GM12872 (cell line): ENCODE results near the gene ZNF408.

ENCODE experiments used
- TF ChIP-seq, protein P1 (sequence below): IDR thresholded peaks from 3 replicates; pipeline ENCODE4 v1.5.1; 2011; ENCODE audit warnings: low read depth, mild to moderate bottlenecking, low read length, moderate library complexity; ENCODE audit not compliant: insufficient read depth

The ZNF408 gene

GRCh38 chr11:46694607-46695006, 6.2 kb upstream of the ZNF408 start:
- TF ChIP-seq, protein P1, sequence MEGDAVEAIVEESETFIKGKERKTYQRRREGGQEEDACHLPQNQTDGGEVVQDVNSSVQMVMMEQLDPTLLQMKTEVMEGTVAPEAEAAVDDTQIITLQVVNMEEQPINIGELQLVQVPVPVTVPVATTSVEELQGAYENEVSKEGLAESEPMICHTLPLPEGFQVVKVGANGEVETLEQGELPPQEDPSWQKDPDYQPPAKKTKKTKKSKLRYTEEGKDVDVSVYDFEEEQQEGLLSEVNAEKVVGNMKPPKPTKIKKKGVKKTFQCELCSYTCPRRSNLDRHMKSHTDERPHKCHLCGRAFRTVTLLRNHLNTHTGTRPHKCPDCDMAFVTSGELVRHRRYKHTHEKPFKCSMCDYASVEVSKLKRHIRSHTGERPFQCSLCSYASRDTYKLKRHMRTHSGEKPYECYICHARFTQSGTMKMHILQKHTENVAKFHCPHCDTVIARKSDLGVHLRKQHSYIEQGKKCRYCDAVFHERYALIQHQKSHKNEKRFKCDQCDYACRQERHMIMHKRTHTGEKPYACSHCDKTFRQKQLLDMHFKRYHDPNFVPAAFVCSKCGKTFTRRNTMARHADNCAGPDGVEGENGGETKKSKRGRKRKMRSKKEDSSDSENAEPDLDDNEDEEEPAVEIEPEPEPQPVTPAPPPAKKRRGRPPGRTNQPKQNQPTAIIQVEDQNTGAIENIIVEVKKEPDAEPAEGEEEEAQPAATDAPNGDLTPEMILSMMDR: no peak

DNA sequence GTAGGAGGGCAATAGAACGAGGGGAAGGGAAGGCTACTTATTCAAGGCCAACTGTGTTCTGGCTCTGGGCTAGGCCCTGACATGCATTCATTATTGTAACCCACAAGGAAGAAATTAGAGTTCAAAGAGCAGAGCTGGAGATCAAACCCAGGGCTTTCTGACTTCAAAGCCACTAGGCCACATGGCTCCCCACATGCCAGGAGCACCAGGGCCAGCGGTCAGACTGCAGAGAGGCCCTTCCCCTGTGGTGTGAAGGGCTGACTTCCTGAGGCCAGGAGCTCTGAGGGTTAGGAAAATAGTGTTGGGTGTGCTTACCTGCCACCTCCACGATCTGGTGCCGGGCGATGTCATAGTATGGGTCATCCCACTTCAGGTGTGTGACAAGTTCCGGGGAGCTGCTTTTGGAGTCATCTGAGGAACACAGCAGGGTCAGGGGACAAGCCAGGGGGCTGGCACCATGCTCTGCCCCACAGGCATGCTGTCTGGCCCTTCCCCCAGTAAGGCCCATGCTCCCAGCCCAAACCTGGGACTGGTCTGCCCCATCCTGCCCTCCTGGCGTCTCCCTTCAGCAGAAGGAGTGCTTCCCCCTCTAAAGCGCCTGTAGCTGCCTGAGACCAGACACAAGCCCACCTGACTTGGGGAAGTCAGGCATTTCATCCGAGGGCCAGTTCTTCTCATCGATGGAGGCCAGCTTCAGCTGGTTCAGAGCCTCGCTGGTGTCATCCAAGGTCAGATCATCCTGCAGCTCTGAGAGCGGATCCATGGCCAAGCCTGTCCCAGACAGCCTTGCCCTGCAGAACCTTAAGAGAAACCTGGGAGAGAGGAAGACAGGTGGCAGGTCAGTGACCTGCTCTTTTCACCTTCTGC, 5.3 kb upstream of the ZNF408 start:
- TF ChIP-seq, protein P1: no peak

DNA sequence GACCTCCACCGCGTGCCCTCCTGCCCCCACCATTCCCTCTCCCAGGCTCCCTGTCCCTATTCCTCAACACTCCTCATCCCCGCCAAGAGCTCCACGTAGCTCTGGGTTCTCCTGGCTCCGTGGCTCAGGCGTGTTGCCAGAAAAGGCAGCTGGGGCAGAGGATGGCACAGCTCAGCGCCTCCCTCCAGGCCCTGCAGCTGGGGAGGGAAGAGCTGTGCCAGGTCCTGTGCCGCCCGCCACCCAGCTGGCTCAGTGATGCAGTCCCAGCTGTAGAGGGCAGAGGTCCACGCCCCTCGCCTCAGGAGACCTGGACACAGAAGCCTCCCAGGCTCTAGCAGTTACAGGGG, 4.6 kb upstream of the ZNF408 start:
- TF ChIP-seq, protein P1: no peak

- TF ChIP-seq, protein P1: no peak
These were observed 3.5 kb upstream of the ZNF408 start for GRCh38 chr11:46697303-46697702.

- TF ChIP-seq, protein P1: no peak
These were observed 3.1 kb upstream of the ZNF408 start for GRCh38 chr11:46697723-46698122.

DNA sequence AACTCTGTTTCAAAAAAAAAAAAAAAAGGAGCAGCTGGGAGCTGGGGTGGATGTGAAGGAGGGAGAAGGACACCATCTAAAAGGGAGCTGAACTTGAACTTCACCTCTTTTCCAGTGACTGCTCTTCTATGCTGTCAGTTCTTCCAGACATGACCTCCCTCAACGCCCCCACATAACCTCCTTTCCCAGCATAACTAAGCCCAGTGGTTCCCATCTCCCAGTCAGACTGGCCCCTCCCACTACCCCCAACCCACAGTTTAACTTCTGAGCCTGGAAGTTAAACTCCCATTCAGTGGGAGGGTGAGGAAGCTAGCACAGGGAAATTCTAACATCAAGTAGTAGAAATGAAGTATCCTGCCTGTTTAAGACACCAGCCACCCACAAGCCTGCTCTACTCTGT, 2.2 kb upstream of the ZNF408 start:
- TF ChIP-seq, protein P1: no peak

DNA sequence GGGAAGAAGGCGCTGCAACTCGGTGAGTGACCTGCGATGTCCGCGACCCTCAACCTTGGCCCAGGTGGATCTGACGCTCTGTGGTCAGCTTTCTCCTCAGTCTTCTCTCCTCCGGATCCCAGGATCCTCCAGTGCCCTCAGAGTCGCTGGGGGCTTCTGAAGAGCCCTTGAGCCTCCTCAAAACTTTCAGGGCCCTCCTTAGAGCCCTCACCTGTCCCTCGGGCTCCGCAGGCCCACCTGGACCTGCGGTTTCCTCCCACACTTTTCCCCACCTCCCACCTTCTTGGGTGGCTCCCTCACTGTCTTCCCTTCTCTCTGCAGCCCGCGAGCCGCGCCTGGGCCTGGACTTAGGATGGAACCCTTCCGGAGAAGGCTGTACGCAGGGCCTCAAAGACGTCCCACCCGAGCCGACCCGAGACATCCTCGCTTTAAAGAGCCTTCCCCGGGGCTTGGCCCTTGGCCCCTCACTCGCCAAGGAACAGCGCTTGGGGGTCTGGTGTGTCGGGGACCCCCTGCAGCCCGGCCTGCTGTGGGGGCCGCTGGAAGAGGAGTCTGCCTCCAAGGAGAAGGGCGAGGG, 335 bp downstream of the ZNF408 start:
- TF ChIP-seq, protein P1: no peak
